Measurements from ENCODE around the gene TXNRD1.

- TF ChIP-seq POLR2A (IDR thresholded peaks at IDR 0.05): no peak
- TF ChIP-seq CTCF (IDR thresholded peaks at IDR 0.05): no peak
Measured at GRCh38 chr12:104290855-104291254, 75.3 kb downstream of the TXNRD1 start.
